GM12878 (cell line): ENCODE measurements around the gene CHRNE. TPM values are rescaled to one million over a fixed set of nuclear protein-coding genes. Genes with fewer than 3 reads are reported as not detected.

Experiments
- ATAC-seq: fragments of 200-7000 bp; cut with Tn5 transposase; 3 replicates; pipeline ENCODE4 v1.9.1; 2020; ENCODE audit warnings: mild to moderate bottlenecking, moderate library complexity
- BruUV-seq: library from RNA; stranded (reverse); fragments of 400-500 nt; replicated peaks from 2 replicates; lab custom pipeline; 2021; lab: Mats Ljungman, UMichigan
- CTCF ChIA-PET: fragments of 300-600 bp; sonication (Branson Sonifier 250); formaldehyde crosslinking; extraction: SDS; loops from one replicate; lab custom pipeline; 2021; ENCODE audit warnings: inconsistent platforms; lab: Yijun Ruan, JAX
- POLR2A ChIA-PET: fragments of 350-600 bp; formaldehyde crosslinking; extraction: SDS; loops from one replicate; lab custom pipeline; 2021; ENCODE audit warnings: inconsistent platforms; lab: Charles Lee
- RAD21 ChIA-PET: fragments of 300-600 bp; sonication (Branson Sonifier 250); formaldehyde crosslinking; loops from one replicate; lab custom pipeline; 2023; ENCODE audit warnings: antibody characterized with exemption; ENCODE audit not compliant: unreplicated experiment; lab: Charles Lee
- SMC1A ChIA-PET: fragments of 300-600 bp; sonication (Branson Sonifier 250); formaldehyde crosslinking; loops from one replicate; lab custom pipeline; 2023; ENCODE audit not compliant: unreplicated experiment, uncharacterized antibody; lab: Charles Lee
- DNase-seq: peaks from one replicate; pipeline ENCODE4 v3.0.0-alpha.2; 2011; ENCODE audit warnings: low read depth, low spot score
- FAIRE-seq: peaks from 3 replicates; lab custom pipeline; 2011; peaks lifted over from hg19 to GRCh38; lab: Jason Lieb, UNC
- H2AFZ ChIP-seq: 2 replicates; pipeline ENCODE4 v1.6.0; 2011; ENCODE audit warnings: low read depth, low read length, control low read depth; ENCODE audit not compliant: control insufficient read depth
- H3K27ac ChIP-seq: 2 replicates; pipeline ENCODE4 v1.5.1; 2011; ENCODE audit warnings: control low read depth; ENCODE audit not compliant: control insufficient read depth, insufficient read depth
- H3K27me3 ChIP-seq, 2 experiments: replicated peaks in 1 of 2; 2 replicates each; pipeline versions ENCODE4 v1.6.0 to v1.6.1; 2011; ENCODE audit warnings: low read length in 1 of 2; ENCODE audit not compliant: control insufficient read depth in 2 of 2, insufficient read depth in 2 of 2
- H3K36me3 ChIP-seq, 2 experiments: 2 replicates each; pipeline ENCODE4 v1.5.1; 2011; ENCODE audit warnings: low read length in 1 of 2; ENCODE audit not compliant: control insufficient read depth in 2 of 2, insufficient read depth in 2 of 2
- H3K4me1 ChIP-seq: 2 replicates; pipeline ENCODE4 v1.6.1; 2011; ENCODE audit warnings: mild to moderate bottlenecking, low read length, moderate library complexity, mixed read lengths; ENCODE audit not compliant: control insufficient read depth, insufficient read depth
- H3K4me2 ChIP-seq: 2 replicates; pipeline ENCODE4 v1.6.0; 2011; ENCODE audit warnings: control low read depth; ENCODE audit not compliant: control insufficient read depth, insufficient read depth
- H3K4me3 ChIP-seq: fragments of 200-600 bp; sonication (generic); 2 replicates; pipeline ENCODE4 v1.5.1; 2016
- H3K79me2 ChIP-seq: 2 replicates; pipeline ENCODE4 v1.6.0; 2011; ENCODE audit warnings: low read length; ENCODE audit not compliant: control insufficient read depth, insufficient read depth
- H3K9ac ChIP-seq: 2 replicates; pipeline ENCODE4 v1.8.0; 2011; ENCODE audit warnings: low read length, control low read depth, mixed read lengths; ENCODE audit not compliant: control insufficient read depth, insufficient read depth
- H3K9me3 ChIP-seq: replicated peaks from 3 replicates; pipeline ENCODE4 v1.5.1; 2011; ENCODE audit warnings: mild to moderate bottlenecking, low read length; ENCODE audit not compliant: control insufficient read depth, insufficient read depth
- H4K20me1 ChIP-seq: 2 replicates; pipeline ENCODE4 v1.6.0; 2011; ENCODE audit not compliant: control insufficient read depth, insufficient read depth
- MTA2 ChIP-seq: fragments of 450-650 bp; IDR thresholded peaks from 2 replicates; pipeline ENCODE4 v1.6.1; 2016; ENCODE audit warnings: low read depth, mild to moderate bottlenecking, moderate library complexity
- SUPT20H ChIP-seq: IDR thresholded peaks from 2 replicates; pipeline ENCODE4 v1.6.1; 2011; ENCODE audit warnings: low read depth, mild to moderate bottlenecking, low read length, moderate library complexity, borderline replicate concordance; ENCODE audit not compliant: control insufficient read depth
- WGBS: methylation state at CpG from one replicate; pipeline ENCODE4 v1.1.6; 2016; ENCODE audit warnings: low lambda C conversion rate; ENCODE audit not compliant: insufficient replicate concordance, insufficient coverage; ENCODE audit errors: missing lambda C conversion rate; 5-methylcytosine and 5-hydroxymethylcytosine counted together
- in situ Hi-C: fragments of 300-500 bp; cut with MboI; formaldehyde crosslinking; loops from 9 replicates; pipeline ENCODE4 v1.14.3; 2018; ENCODE audit warnings: mixed read lengths
- intact Hi-C: fragments of 100-400 bp; cut with micrococcal nuclease; formaldehyde crosslinking; loops from one replicate; pipeline ENCODE4 v1.14.2; 2022; ENCODE audit not compliant: unreplicated experiment
- polyA plus RNA-seq, 11 experiments: library from polyadenylated mRNA; depleted of rRNA in 4 of 11; unstranded in 6 of 11; stranded (reverse) in 5 of 11; fragments of >200 nt; fragmentation: Nextera tagmentation in 4 of 11; fragmentation: Illumina TruSeq in 1 of 11; extraction: Ambion mirVana in 4 of 11; extraction: Trizol in 1 of 11; gene quantifications; 1 replicate in 1 of 11; 2 replicates in 10 of 11; pipeline versions ENCODE4 v1.2.1 to v1.2.3, GENCODE V29; 2011 to 2016; ENCODE audit warnings: inconsistent platforms in 2 of 11, missing spikeins in 2 of 11, low read depth in 1 of 11
- total RNA-seq, 4 experiments: library from RNA; depleted of rRNA in 3 of 4; stranded (reverse); fragments of >200 nt in 3 of 4; fragmentation: Illumina TruSeq in 1 of 4; extraction: Trizol in 1 of 4; gene quantifications; 2 replicates each; pipeline versions ENCODE4 v1.2.1 to v1.2.3, GENCODE V29; 2013 to 2021
- TF ChIP-seq, protein P1 (sequence below): IDR thresholded peaks from 2 replicates; pipeline ENCODE4 v1.6.1; 2012; ENCODE audit warnings: mild to moderate bottlenecking, low read depth, low read length
- TF ChIP-seq, protein P2 (sequence below): fragments of 150-350 bp; IDR thresholded peaks from 2 replicates; pipeline ENCODE4 v1.6.1; 2016; ENCODE audit warnings: low read depth, low read length
- TF ChIP-seq, protein P3 (sequence below): IDR thresholded peaks from 2 replicates; pipeline ENCODE4 v1.6.1; 2011; ENCODE audit warnings: mild to moderate bottlenecking, low read depth, low read length, moderate library complexity; ENCODE audit not compliant: insufficient replicate concordance
- TF ChIP-seq, protein P4 (sequence below), 3 experiments: IDR thresholded peaks in 2 of 3; conservative IDR thresholded peaks in 1 of 3; 2 replicates each; pipeline ENCODE4 v1.5.1; 2011; ENCODE audit warnings: low read depth in 3 of 3, low read length in 3 of 3, mild to moderate bottlenecking in 3 of 3, control low read depth in 2 of 3, moderate library complexity in 2 of 3, inconsistent platforms in 1 of 3, mixed read lengths in 1 of 3; ENCODE audit not compliant: control insufficient read depth in 2 of 3, insufficient read depth in 1 of 3; ENCODE audit errors: extremely low read depth in 1 of 3
- TF ChIP-seq, protein P5 (sequence below): fragments of 450-650 bp; IDR thresholded peaks from 2 replicates; pipeline ENCODE4 v1.6.1; 2017; ENCODE audit warnings: mild to moderate bottlenecking, low read depth, inconsistent platforms; ENCODE audit not compliant: poor library complexity, severe bottlenecking
- TF ChIP-seq, protein P6 (sequence below): IDR thresholded peaks from 2 replicates; pipeline ENCODE4 v1.6.1; 2012; ENCODE audit warnings: low read depth, low read length, improper control_type of control experiment

Gene CHRNE
- total and polyA plus RNA-seq, 10 of the 15 experiments (the other 5 are each of a cell fraction or from before 2014, with no cell fraction given) = 0.05 to 0.11 (median 0.08) TPM; not detected in 6

DNA sequence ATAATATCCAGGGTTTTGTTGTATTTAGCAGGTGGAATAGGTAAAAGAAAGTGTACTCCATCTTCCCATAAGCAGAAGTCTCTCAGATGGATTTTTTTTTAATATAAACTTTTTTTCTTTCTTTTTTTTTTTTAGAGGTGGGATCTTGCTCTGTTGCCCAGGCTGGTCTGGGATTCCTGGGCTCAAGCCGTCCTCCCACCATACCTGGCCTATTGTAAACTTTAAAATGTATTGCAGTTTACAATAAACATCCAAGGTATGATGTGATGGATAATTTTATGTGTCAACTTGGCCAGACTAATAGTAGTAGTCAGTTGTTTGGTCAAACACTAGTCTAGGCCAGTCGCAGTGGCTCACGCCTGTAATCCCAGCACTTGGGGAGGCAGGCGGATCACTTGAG lies 18.4 kb upstream of the CHRNE start:
- CTCF ChIA-PET = interaction anchor here (1.3 kb wide), 1 partner anchor 12 kb away, joined by 4 read pairs; no protein-coding TSS in a partner anchor
- no peak overlapping the region for H3K9ac ChIP-seq
- TF ChIP-seq MTA2 (no peak), SUPT20H (no peak)
- TF ChIP-seq, protein P1, sequence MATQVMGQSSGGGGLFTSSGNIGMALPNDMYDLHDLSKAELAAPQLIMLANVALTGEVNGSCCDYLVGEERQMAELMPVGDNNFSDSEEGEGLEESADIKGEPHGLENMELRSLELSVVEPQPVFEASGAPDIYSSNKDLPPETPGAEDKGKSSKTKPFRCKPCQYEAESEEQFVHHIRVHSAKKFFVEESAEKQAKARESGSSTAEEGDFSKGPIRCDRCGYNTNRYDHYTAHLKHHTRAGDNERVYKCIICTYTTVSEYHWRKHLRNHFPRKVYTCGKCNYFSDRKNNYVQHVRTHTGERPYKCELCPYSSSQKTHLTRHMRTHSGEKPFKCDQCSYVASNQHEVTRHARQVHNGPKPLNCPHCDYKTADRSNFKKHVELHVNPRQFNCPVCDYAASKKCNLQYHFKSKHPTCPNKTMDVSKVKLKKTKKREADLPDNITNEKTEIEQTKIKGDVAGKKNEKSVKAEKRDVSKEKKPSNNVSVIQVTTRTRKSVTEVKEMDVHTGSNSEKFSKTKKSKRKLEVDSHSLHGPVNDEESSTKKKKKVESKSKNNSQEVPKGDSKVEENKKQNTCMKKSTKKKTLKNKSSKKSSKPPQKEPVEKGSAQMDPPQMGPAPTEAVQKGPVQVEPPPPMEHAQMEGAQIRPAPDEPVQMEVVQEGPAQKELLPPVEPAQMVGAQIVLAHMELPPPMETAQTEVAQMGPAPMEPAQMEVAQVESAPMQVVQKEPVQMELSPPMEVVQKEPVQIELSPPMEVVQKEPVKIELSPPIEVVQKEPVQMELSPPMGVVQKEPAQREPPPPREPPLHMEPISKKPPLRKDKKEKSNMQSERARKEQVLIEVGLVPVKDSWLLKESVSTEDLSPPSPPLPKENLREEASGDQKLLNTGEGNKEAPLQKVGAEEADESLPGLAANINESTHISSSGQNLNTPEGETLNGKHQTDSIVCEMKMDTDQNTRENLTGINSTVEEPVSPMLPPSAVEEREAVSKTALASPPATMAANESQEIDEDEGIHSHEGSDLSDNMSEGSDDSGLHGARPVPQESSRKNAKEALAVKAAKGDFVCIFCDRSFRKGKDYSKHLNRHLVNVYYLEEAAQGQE = no peak
- TF ChIP-seq, protein P2, sequence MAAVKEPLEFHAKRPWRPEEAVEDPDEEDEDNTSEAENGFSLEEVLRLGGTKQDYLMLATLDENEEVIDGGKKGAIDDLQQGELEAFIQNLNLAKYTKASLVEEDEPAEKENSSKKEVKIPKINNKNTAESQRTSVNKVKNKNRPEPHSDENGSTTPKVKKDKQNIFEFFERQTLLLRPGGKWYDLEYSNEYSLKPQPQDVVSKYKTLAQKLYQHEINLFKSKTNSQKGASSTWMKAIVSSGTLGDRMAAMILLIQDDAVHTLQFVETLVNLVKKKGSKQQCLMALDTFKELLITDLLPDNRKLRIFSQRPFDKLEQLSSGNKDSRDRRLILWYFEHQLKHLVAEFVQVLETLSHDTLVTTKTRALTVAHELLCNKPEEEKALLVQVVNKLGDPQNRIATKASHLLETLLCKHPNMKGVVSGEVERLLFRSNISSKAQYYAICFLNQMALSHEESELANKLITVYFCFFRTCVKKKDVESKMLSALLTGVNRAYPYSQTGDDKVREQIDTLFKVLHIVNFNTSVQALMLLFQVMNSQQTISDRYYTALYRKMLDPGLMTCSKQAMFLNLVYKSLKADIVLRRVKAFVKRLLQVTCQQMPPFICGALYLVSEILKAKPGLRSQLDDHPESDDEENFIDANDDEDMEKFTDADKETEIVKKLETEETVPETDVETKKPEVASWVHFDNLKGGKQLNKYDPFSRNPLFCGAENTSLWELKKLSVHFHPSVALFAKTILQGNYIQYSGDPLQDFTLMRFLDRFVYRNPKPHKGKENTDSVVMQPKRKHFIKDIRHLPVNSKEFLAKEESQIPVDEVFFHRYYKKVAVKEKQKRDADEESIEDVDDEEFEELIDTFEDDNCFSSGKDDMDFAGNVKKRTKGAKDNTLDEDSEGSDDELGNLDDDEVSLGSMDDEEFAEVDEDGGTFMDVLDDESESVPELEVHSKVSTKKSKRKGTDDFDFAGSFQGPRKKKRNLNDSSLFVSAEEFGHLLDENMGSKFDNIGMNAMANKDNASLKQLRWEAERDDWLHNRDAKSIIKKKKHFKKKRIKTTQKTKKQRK = no peak
- TF ChIP-seq, protein P3, sequence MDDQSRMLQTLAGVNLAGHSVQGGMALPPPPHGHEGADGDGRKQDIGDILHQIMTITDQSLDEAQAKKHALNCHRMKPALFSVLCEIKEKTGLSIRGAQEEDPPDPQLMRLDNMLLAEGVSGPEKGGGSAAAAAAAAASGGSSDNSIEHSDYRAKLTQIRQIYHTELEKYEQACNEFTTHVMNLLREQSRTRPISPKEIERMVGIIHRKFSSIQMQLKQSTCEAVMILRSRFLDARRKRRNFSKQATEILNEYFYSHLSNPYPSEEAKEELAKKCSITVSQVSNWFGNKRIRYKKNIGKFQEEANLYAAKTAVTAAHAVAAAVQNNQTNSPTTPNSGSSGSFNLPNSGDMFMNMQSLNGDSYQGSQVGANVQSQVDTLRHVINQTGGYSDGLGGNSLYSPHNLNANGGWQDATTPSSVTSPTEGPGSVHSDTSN = no peak
- TF ChIP-seq, protein P4, sequence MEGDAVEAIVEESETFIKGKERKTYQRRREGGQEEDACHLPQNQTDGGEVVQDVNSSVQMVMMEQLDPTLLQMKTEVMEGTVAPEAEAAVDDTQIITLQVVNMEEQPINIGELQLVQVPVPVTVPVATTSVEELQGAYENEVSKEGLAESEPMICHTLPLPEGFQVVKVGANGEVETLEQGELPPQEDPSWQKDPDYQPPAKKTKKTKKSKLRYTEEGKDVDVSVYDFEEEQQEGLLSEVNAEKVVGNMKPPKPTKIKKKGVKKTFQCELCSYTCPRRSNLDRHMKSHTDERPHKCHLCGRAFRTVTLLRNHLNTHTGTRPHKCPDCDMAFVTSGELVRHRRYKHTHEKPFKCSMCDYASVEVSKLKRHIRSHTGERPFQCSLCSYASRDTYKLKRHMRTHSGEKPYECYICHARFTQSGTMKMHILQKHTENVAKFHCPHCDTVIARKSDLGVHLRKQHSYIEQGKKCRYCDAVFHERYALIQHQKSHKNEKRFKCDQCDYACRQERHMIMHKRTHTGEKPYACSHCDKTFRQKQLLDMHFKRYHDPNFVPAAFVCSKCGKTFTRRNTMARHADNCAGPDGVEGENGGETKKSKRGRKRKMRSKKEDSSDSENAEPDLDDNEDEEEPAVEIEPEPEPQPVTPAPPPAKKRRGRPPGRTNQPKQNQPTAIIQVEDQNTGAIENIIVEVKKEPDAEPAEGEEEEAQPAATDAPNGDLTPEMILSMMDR (IDR thresholded peaks at IDR 0.05 in 2 of 3, conservative IDR thresholded peaks at IDR 0.05 in 1 of 3; ENCODE audit: control insufficient read depth in 2 of 3, extremely low read depth in 1 of 3, insufficient read depth in 1 of 3, low read depth in 3 of 3, low read length in 3 of 3) = no peak
- TF ChIP-seq, protein P5, sequence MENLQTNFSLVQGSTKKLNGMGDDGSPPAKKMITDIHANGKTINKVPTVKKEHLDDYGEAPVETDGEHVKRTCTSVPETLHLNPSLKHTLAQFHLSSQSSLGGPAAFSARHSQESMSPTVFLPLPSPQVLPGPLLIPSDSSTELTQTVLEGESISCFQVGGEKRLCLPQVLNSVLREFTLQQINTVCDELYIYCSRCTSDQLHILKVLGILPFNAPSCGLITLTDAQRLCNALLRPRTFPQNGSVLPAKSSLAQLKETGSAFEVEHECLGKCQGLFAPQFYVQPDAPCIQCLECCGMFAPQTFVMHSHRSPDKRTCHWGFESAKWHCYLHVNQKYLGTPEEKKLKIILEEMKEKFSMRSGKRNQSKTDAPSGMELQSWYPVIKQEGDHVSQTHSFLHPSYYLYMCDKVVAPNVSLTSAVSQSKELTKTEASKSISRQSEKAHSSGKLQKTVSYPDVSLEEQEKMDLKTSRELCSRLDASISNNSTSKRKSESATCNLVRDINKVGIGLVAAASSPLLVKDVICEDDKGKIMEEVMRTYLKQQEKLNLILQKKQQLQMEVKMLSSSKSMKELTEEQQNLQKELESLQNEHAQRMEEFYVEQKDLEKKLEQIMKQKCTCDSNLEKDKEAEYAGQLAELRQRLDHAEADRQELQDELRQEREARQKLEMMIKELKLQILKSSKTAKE = no peak
- TF ChIP-seq, protein P6, sequence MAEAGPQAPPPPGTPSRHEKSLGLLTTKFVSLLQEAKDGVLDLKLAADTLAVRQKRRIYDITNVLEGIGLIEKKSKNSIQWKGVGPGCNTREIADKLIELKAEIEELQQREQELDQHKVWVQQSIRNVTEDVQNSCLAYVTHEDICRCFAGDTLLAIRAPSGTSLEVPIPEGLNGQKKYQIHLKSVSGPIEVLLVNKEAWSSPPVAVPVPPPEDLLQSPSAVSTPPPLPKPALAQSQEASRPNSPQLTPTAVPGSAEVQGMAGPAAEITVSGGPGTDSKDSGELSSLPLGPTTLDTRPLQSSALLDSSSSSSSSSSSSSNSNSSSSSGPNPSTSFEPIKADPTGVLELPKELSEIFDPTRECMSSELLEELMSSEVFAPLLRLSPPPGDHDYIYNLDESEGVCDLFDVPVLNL = no peak

More for the DNA sequence above, 18.4 kb upstream of the CHRNE start:
- H3K27ac ChIP-seq = no peak overlapping the region
- POLR2A ChIA-PET = interaction anchor here (0.7 kb wide), 1 partner anchor 16 kb away, joined by 5 read pairs; no protein-coding TSS in a partner anchor
- intact Hi-C loops = no loop called here
- ATAC-seq (no peak), DNase-seq (no peak), FAIRE-seq (no peak)
- H3K36me3 ChIP-seq = no peaks in the 10 kb centered on the region
- WGBS = 86% methylated on average over 3 of the region's 4 CpGs
- no peak overlapping the region for H3K4me2 ChIP-seq
- H2AFZ ChIP-seq = no peak overlapping the region
- no peaks in the 10 kb centered on the region for H3K79me2 ChIP-seq
- SMC1A ChIA-PET = no interaction called here
- RAD21 ChIA-PET = interaction anchor here (1.8 kb wide), 1 partner anchor 12 kb away, joined by 4 read pairs; no protein-coding TSS in a partner anchor
- H3K4me1 ChIP-seq = no peaks in the 10 kb centered on the region
- no peaks in the 10 kb centered on the region for H3K9me3 ChIP-seq
- H3K27me3 ChIP-seq = no peaks in the 10 kb centered on the region
- BruUV-seq = no TSS peak
- H3K4me3 ChIP-seq = no peak overlapping the region
- H4K20me1 ChIP-seq = no peaks in the 10 kb centered on the region
- in situ Hi-C loops = no loop called here
